Mesenchymal stem cell (in vitro differentiated cells and primary cell): Measurements from ENCODE around the gene TOLLIP.

Experiments
- DNase-seq: peaks from one replicate; pipeline ENCODE4 v3.0.0-alpha.2; 2013
- H2AFZ ChIP-seq: one replicate; pipeline ENCODE4 v1.6.1; 2013; ENCODE audit warnings: low read depth, mild to moderate bottlenecking, control low read depth, inconsistent platforms, low read length, moderate library complexity
- H2AK5ac ChIP-seq: 2 replicates; pipeline ENCODE4 v1.6.1; 2013; ENCODE audit warnings: low read length, moderate library complexity, mild to moderate bottlenecking, inconsistent platforms; ENCODE audit not compliant: severe bottlenecking
- H2BK120ac ChIP-seq: one replicate; pipeline ENCODE4 v1.6.1; 2013; ENCODE audit warnings: low read depth, mild to moderate bottlenecking, inconsistent platforms, low read length, moderate library complexity
- H2BK12ac ChIP-seq, 2 experiments: one replicate each; pipeline ENCODE4 v1.6.1; 2013; ENCODE audit warnings: inconsistent platforms in 2 of 2, low read length in 2 of 2, mild to moderate bottlenecking in 2 of 2, moderate library complexity in 2 of 2, control low read depth in 1 of 2
- H2BK15ac ChIP-seq: one replicate; pipeline ENCODE4 v1.6.1; 2013; ENCODE audit warnings: mild to moderate bottlenecking, low read depth, inconsistent platforms; ENCODE audit not compliant: poor library complexity, severe bottlenecking
- H2BK5ac ChIP-seq: 2 replicates; pipeline ENCODE4 v1.6.1; 2013; ENCODE audit warnings: low read depth, mild to moderate bottlenecking, low read length, control low read depth, inconsistent platforms; ENCODE audit not compliant: poor library complexity, severe bottlenecking
- H3K14ac ChIP-seq, 2 experiments: one replicate each; pipeline ENCODE4 v1.6.1; 2013; ENCODE audit warnings: inconsistent platforms in 2 of 2, low read length in 2 of 2, control low read depth in 1 of 2, mild to moderate bottlenecking in 1 of 2, moderate library complexity in 1 of 2
- H3K18ac ChIP-seq, 2 experiments: one replicate each; pipeline ENCODE4 v1.6.1; 2013; ENCODE audit warnings: inconsistent platforms in 2 of 2, low read length in 2 of 2, control low read depth in 1 of 2, low read depth in 1 of 2, mild to moderate bottlenecking in 1 of 2
- H3K23ac ChIP-seq, 2 experiments: one replicate each; pipeline ENCODE4 v1.6.1; 2013; ENCODE audit warnings: inconsistent platforms in 2 of 2, low read length in 2 of 2, mild to moderate bottlenecking in 2 of 2, moderate library complexity in 2 of 2, control low read depth in 1 of 2
- H3K27ac ChIP-seq: 2 replicates; pipeline ENCODE4 v1.5.1; 2013; ENCODE audit warnings: mild to moderate bottlenecking, moderate library complexity, low read length, control low read depth, inconsistent platforms; ENCODE audit not compliant: poor library complexity, severe bottlenecking
- H3K27me3 ChIP-seq, 2 experiments: 2 replicates each; pipeline versions ENCODE4 v1.6.1 to v1.7.0; 2013; ENCODE audit warnings: low read length in 2 of 2, mild to moderate bottlenecking in 2 of 2, moderate library complexity in 2 of 2, control low read depth in 1 of 2, inconsistent platforms in 1 of 2; ENCODE audit not compliant: control insufficient read depth in 1 of 2, insufficient read depth in 1 of 2
- H3K36me3 ChIP-seq, 2 experiments: 2 replicates each; pipeline versions ENCODE4 v1.6.1 to v1.7.0; 2013; ENCODE audit warnings: low read length in 2 of 2, control low read depth in 1 of 2, inconsistent platforms in 1 of 2, low read depth in 1 of 2, mild to moderate bottlenecking in 1 of 2; ENCODE audit not compliant: insufficient read depth in 2 of 2, control insufficient read depth in 1 of 2
- H3K4ac ChIP-seq, 2 experiments: one replicate each; pipeline ENCODE4 v1.6.1; 2013; ENCODE audit warnings: inconsistent platforms in 2 of 2, low read length in 2 of 2, mild to moderate bottlenecking in 2 of 2, moderate library complexity in 2 of 2, control low read depth in 1 of 2, low read depth in 1 of 2
- H3K4me1 ChIP-seq: 2 replicates; pipeline ENCODE4 v1.6.1; 2013; ENCODE audit warnings: low read depth, low read length, control low read depth; ENCODE audit not compliant: control insufficient read depth, insufficient read depth
- H3K4me2 ChIP-seq: 2 replicates; pipeline ENCODE4 v1.6.1; 2013; ENCODE audit warnings: low read length, mild to moderate bottlenecking, inconsistent platforms; ENCODE audit not compliant: poor library complexity, severe bottlenecking
- H3K4me3 ChIP-seq, 2 experiments: 2 replicates each; pipeline versions ENCODE4 v1.5.1 to v1.7.0; 2013; ENCODE audit warnings: low read length in 2 of 2, mild to moderate bottlenecking in 2 of 2, control low read depth in 1 of 2, low read depth in 1 of 2; ENCODE audit not compliant: insufficient read depth in 1 of 2
- H3K79me1 ChIP-seq: replicated peaks from 2 replicates; pipeline ENCODE4 v1.6.1; 2013; ENCODE audit warnings: mild to moderate bottlenecking, control low read depth, low read length, inconsistent platforms; ENCODE audit not compliant: poor library complexity, severe bottlenecking
- H3K9ac ChIP-seq: 2 replicates; pipeline ENCODE4 v1.7.0; 2013; ENCODE audit warnings: mild to moderate bottlenecking, low read length, moderate library complexity
- H3K9me3 ChIP-seq: 2 replicates; pipeline ENCODE4 v1.7.0; 2013; ENCODE audit warnings: mild to moderate bottlenecking, low read length; ENCODE audit not compliant: control insufficient read depth
- H4K8ac ChIP-seq: one replicate; pipeline ENCODE4 v1.6.1; 2013; ENCODE audit warnings: inconsistent platforms, mild to moderate bottlenecking, low read length, moderate library complexity
- H4K91ac ChIP-seq: one replicate; pipeline ENCODE4 v1.6.1; 2013; ENCODE audit warnings: mild to moderate bottlenecking, low read length, inconsistent platforms
- WGBS: methylation state at CpG from one replicate; pipeline ENCODE4 v1.1.7; 2013; ENCODE audit warnings: mixed read lengths; 5-methylcytosine and 5-hydroxymethylcytosine counted together

TOLLIP gene

DNA sequence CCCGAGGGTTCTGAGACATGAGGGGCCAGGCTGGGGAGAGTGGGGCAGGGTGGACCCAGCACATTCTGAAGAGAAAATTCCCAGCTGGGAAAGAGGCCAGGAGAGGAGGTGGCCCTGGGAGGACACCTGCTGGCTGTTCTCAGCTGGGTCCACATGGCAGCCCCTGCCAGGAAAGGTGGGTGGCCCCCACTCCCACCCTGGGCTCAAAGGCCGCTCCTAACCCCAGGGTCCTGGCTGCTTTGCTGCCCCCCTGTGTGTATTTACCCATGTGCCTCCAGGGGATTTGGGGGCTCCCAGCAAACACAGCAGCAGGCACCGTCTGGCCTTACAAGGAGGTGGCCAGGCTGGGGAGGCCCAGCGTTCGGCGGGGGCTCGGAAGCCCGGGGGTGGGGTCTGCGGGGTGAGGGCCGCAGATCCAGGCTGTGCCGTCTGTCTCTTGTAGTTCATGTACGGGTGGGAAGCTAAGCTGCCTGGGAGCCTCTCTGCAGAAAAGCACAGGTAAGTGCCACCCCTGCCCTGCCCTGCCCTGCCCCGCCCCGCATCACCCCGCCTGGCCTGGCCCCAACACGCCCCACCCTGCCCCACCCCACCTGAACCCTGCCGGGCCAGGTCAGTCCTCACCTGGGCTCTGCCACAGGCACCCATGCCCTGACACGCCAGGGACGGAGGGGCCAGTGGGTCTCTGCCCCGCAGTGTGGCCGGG is 75.9 kb downstream of the TOLLIP start:
- H2BK15ac ChIP-seq = no peak overlapping the region
- WGBS = 88% methylated on average over 18 of the region's 21 CpGs

DNA sequence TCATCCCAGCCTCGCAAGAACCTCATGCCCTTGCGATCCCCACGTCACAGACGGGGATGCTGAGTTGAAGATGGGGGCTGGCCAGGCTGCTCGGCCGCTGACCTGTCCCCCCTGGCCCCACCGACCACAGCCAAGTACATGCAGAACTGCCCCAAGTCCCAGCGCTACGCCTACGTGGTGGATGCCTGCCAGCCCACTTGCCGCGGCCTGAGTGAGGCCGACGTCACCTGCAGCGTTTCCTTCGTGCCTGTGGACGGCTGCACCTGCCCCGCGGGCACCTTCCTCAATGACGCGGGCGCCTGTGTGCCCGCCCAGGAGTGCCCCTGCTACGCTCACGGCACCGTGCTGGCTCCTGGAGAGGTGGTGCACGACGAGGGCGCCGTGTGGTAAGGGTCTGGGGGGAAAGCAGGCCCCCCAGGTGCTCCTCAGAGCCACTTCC is 76.5 kb downstream of the TOLLIP start:
- H3K4me3 ChIP-seq = no peak overlapping the region
- no peak overlapping the region for H2BK15ac ChIP-seq
- no peak overlapping the region for H3K4ac ChIP-seq
- no peak overlapping the region for H3K14ac ChIP-seq
- H2BK12ac ChIP-seq = no peak overlapping the region
- 89% methylated on average over 28 of the region's 30 CpGs for WGBS
- H3K27ac ChIP-seq = no peak overlapping the region
- H3K9ac ChIP-seq = no peak overlapping the region
- peaks cover 0 to 28% of the 10 kb centered on the region in 2 experiments for H3K27me3 ChIP-seq
- no peaks in the 10 kb centered on the region for H3K36me3 ChIP-seq
- H2BK5ac ChIP-seq = no peak overlapping the region
- no peaks in the 10 kb centered on the region for H3K9me3 ChIP-seq
- no peak overlapping the region for H3K18ac ChIP-seq
- no peak overlapping the region for H2AK5ac ChIP-seq
- no peak overlapping the region for H2BK120ac ChIP-seq
- H3K23ac ChIP-seq = no peak overlapping the region
- no peaks in the 10 kb centered on the region for H3K4me1 ChIP-seq
- no peaks in the 10 kb centered on the region for H3K79me1 ChIP-seq
- H4K91ac ChIP-seq = no peak overlapping the region
- no peak overlapping the region for H3K4me2 ChIP-seq
- DNase-seq = no peak
- no peak overlapping the region for H4K8ac ChIP-seq
- H2AFZ ChIP-seq = no peak overlapping the region

More for the DNA sequence above, 75.9 kb downstream of the TOLLIP start:
- peaks cover 0 to 28% of the 10 kb centered on the region in 2 experiments for H3K27me3 ChIP-seq
- H3K23ac ChIP-seq = no peak overlapping the region
- no peaks in the 10 kb centered on the region for H3K9me3 ChIP-seq
- H3K4me2 ChIP-seq = no peak overlapping the region
- no peak overlapping the region for H2AK5ac ChIP-seq
- H3K36me3 ChIP-seq = no peaks in the 10 kb centered on the region
- H2AFZ ChIP-seq = no peak overlapping the region
- no peak overlapping the region for H3K4me3 ChIP-seq
- H2BK5ac ChIP-seq = no peak overlapping the region
- no peak overlapping the region for H2BK12ac ChIP-seq
- no peak overlapping the region for H3K4ac ChIP-seq
- H4K8ac ChIP-seq = no peak overlapping the region
- H3K18ac ChIP-seq = no peak overlapping the region
- no peak for DNase-seq
- H3K27ac ChIP-seq = no peak overlapping the region
- no peaks in the 10 kb centered on the region for H3K79me1 ChIP-seq
- H3K14ac ChIP-seq = no peak overlapping the region
- no peaks in the 10 kb centered on the region for H3K4me1 ChIP-seq
- H3K9ac ChIP-seq = no peak overlapping the region
- H4K91ac ChIP-seq = no peak overlapping the region
- no peak overlapping the region for H2BK120ac ChIP-seq

DNA sequence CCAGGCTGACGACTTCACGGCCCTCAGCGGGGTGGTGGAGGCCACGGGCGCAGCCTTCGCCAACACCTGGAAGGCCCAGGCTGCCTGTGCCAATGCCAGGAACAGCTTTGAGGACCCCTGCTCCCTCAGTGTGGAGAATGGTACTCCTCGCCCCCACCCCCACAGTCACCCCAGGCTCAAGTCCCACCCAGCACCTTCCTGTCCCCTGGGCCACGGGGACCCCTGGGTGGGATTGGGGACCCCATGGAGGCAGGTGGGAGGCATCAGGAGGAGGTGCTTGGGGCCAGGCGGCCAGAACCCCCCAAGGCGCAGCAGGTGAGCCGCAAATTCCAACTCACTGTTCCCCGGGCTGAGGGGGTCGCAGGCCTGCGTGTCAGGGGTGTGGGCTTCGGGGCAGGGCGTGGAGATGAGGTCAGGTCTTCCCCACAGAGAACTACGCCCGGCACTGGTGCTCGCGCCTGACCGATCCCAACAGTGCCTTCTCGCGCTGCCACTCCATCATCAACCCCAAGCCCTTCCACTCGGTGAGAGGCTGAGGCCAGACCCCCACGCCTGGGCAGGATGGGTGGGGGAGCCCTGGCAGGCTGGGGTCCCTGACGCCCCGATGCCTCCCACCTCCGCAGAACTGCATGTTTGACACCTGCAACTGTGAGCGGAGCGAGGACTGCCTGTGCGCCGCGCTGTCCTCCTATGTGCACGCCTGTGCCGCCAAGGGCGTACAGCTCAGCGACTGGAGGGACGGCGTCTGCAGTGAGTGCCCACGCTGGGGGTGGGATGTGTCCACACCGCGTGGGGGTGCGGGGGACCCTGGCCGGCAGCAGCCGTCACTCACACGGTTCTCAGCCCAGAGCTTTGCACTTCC is 77.2 kb downstream of the TOLLIP start:
- 88% methylated on average over 37 of the region's 46 CpGs for WGBS
- H3K9ac ChIP-seq = no peak overlapping the region
- H3K23ac ChIP-seq = no peak overlapping the region
- no peak overlapping the region for H3K27ac ChIP-seq
- H2AFZ ChIP-seq = no peak overlapping the region
- no peak for DNase-seq
- H3K4me3 ChIP-seq = no peak overlapping the region
- H2BK15ac ChIP-seq = no peak overlapping the region
- H2BK12ac ChIP-seq = no peak overlapping the region
- no peaks in the 10 kb centered on the region for H3K9me3 ChIP-seq
- no peak overlapping the region for H2BK5ac ChIP-seq
- H3K18ac ChIP-seq = no peak overlapping the region
- no peaks in the 10 kb centered on the region for H3K79me1 ChIP-seq
- H3K27me3 ChIP-seq = peaks cover 0 to 29% of the 10 kb centered on the region in 2 experiments
- H4K8ac ChIP-seq = no peak overlapping the region
- H2BK120ac ChIP-seq = no peak overlapping the region
- no peak overlapping the region for H3K4ac ChIP-seq
- no peak overlapping the region for H3K4me2 ChIP-seq
- H3K4me1 ChIP-seq = no peaks in the 10 kb centered on the region
- no peak overlapping the region for H3K14ac ChIP-seq
- H2AK5ac ChIP-seq = no peak overlapping the region
- no peak overlapping the region for H4K91ac ChIP-seq
- H3K36me3 ChIP-seq = no peaks in the 10 kb centered on the region

DNA sequence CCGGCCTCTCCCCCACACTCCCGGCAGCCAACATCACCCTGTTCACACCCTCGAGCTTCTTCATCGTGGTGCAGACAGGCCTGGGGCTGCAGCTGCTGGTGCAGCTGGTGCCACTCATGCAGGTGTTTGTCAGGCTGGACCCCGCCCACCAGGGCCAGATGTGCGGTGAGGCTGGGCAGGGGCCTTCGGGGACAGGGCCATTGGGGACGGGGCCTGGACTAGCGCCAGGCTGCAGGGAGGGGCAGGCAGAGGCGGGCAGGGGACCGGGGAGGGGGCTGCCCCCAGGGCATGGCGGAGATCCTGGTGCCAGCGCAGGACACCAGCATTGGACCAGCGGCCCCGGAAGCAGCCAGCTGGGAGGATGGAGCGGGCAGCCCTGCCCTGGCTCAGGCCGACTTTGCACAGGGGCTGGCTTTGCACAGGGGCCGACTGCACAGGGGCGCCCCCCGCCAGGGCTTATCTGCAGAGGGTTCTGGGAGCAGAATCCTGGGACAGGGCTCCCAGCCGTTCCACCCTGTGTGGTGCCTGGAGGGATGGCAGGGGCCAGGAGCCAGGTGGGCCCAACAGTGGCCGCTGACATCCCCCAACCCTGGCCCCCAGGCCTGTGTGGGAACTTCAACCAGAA is 77.9 kb downstream of the TOLLIP start:
- no peak overlapping the region for H3K27ac ChIP-seq
- no peak overlapping the region for H2BK120ac ChIP-seq
- H3K79me1 ChIP-seq = no peaks in the 10 kb centered on the region
- no peaks in the 10 kb centered on the region for H3K9me3 ChIP-seq
- no peak overlapping the region for H4K91ac ChIP-seq
- no peak overlapping the region for H3K4me2 ChIP-seq
- peaks cover 0 to 28% of the 10 kb centered on the region in 2 experiments for H3K27me3 ChIP-seq
- H4K8ac ChIP-seq = no peak overlapping the region
- no peak overlapping the region for H2AK5ac ChIP-seq
- no peak overlapping the region for H2BK5ac ChIP-seq
- H3K4me1 ChIP-seq = peaks cover 2% of the 10 kb centered on the region
- H2BK12ac ChIP-seq = no peak overlapping the region
- no peak overlapping the region for H3K9ac ChIP-seq
- no peak overlapping the region for H3K18ac ChIP-seq
- H2AFZ ChIP-seq = no peak overlapping the region
- WGBS = 90% methylated on average over 22 of the region's 22 CpGs
- no peak overlapping the region for H3K4ac ChIP-seq
- no peak overlapping the region for H2BK15ac ChIP-seq
- DNase-seq = no peak
- no peak overlapping the region for H3K14ac ChIP-seq
- H3K36me3 ChIP-seq = no peaks in the 10 kb centered on the region
- H3K23ac ChIP-seq = no peak overlapping the region
- no peak overlapping the region for H3K4me3 ChIP-seq
